GM21381 (cell line): Measurements from ENCODE around the gene PACC1.
"Not testable (repeated sequence)": the region's sequence is repeated elsewhere in the genome, so short reads cannot be mapped to it uniquely, and the experiment has no call there.

Experiments
- ATAC-seq: cut with Tn5 transposase; IDR thresholded peaks from one replicate; pipeline ENCODE4 v1.9.1; 2021; ENCODE audit warnings: mild to moderate bottlenecking, moderate library complexity; ENCODE audit not compliant: unreplicated experiment

Gene PACC1

DNA sequence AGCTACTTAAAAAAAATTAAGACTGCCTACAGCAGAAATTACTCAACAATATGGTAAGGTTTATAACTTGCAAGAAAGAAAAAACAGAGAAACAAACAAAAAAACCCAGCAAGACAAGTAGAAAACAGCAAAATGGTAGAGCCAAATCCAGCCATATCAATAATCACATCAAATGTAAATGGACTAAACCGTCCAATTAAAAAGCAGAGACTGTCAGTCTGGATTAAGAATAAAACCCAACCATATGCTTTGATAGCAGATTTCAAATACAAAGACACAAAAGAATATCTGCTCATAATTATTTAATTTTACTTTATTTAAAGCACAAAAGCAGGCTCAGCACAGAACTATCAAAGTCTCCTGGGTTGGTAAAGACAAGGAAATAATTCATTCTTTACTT lies 17.5 kb downstream of the PACC1 start:
- ATAC-seq = no peak

DNA sequence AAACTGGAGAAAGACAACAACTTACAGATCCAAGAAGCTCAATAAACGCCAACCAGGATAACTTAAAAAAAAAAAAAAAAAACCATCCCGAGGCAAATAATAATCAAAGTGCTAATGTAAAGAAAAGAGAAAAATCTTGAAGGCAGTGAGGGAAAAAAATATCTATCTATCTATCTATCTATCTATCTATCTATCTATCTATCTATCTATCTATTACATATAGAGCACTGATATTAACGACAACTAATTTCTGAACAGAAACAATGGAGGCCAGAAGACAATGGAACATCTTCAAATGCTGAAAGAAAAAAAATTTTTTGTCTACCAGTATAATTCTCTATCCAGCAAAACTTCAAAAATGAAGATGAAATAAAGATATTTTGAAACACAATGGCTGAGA lies 18.0 kb downstream of the PACC1 start:
- ATAC-seq = no peak

DNA sequence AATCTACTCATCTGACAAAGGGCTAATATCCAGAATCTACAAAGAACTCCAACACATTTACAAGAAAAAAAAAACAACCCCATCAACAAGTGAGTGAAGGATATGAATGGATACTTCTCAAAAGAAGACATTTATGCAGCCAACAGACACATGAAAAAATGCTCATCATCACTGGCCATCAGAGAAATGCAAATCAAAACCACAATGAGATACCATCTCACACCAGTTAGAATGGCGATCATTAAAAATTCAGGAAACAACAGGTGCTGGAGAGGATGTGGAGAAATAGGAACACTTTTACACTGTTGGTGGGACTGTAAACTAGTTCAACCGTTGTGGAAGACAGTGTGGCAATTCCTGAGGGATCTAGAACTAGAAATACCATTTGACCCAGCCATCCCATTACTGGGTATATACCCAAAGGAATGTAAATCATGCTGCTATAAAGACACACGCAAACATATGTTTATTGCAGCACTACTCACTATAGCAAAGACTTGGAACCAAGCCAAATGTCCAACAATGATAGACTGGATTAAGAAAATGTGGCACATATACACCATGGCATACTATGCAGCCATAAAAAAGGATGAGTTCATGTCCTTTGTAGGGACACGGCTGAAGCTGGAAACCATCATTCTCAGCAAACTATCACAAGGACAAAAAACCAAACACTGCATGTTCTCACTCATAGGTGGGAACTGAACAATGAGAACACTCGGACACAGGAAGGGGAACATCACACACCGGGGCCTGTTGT lies 18.8 kb downstream of the PACC1 start:
- ATAC-seq = not testable (repeated sequence)

DNA sequence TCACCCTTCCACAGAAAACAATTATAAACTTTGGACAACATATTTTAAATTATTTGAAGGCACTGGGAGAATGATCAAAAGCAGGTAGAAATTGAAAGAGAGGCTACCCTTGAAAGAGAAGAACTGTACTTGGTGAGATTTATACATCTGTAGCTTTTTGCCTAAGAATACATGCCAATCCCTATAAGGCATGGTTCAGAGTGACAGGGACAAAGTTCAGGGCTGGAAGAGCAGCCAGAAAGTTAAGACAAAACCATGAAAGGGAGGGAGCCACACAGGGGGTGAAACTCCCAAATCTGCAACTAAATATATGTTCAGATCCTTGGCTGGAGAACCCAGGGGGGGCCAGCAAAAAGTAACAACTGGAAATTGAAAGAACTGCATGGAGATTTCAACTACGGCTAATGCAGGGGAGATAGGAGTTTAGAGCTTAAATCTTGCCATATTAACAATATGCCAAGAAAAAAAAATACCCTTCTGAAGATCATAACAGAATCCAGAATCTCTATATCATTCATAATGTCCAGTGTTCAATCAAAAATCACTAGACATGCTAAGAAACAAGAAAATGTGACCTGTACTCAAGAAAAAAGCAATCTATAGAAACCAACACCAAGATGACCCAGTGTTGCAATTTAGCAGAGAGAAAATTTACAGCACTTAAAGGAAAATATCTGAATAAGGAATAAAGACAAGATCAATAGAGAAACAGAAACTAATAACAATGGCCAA lies 25.5 kb downstream of the PACC1 start:
- ATAC-seq = no peak

DNA sequence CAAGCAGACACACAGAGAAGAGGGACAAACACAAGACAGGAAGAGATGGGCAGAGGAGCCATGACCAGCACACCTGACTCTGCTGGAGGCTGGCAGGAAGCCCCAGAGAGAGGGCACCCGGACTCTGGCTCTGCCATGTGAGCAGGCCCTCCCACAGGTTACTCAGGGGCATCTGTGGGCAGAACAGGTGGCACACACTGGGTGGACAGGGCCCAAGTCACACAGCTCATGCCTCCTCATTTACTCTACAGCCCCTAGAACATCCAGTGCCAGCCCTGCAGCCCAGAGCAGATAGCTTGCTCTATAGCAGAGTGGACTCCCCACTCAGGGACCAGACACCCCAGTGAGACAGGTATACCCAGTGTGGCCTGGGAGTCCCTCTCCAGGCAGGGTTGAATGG lies 28.7 kb downstream of the PACC1 start:
- no peak for ATAC-seq

DNA sequence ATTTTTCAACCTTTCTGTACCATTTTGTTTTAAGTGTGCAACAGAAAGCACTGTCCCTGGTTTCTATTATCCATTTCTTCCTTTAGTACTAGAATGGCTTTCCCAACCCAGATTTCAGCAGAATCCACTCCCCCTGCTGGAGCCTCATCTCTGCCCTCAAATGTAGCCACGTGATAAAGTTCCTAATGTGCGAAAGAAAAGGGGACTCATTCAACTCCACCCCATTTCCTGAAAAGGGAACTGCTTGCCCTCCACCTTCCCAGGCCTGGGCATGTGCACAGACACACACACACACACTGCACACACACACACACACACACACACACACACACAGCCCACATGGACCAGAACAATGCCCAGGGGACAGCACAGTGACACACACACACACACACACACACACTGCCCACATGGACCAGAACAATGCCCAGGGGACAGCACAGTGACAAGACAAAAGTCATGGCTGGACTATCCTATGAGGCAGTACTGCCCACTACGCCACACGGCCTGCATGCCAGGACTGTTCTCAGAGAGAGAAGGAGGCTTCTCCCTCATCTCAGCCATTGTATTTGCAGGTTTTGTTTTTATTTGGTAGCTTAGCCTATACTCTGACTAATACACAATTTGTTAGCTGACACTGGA lies 33.2 kb downstream of the PACC1 start:
- ATAC-seq = no peak

DNA sequence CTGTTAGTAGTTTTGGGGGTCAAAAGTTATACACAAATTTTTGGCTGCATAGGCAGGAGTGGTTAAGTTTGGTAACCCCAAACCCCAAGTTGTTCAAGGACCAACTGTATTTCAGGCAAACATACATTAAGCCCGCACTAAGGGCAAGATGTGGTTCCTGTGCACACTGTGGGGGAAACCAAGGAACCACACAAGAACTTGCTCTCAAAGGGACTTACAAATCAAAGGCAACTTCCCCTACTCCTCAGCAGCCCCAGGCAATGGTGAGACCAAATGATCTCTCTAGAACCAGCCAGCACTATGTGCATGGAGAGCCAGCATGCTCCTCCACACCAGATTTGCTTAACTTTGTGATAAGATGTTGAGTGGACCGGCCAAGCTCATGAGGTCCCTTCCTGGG lies 35.3 kb downstream of the PACC1 start:
- ATAC-seq = no peak

DNA sequence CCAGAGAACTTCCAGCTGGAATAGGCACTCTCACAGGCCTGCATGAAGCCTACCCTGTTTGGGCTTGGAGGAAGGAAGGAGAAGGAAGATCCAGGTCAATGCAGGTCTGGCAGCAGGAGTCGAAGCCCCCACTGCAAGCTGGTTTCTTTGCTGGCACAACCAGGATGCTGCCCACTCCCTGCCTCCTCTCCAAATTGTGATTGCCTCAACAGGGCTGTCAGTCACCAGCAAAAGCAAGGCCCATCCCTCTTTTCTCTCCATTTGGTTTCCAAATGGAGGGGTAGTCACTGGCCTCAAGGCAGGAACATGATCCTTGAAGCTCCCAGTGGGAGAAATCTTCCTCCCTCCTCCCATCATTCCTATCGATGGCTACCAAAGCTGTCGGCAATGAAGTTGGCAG lies 37.0 kb downstream of the PACC1 start:
- ATAC-seq = no peak

DNA sequence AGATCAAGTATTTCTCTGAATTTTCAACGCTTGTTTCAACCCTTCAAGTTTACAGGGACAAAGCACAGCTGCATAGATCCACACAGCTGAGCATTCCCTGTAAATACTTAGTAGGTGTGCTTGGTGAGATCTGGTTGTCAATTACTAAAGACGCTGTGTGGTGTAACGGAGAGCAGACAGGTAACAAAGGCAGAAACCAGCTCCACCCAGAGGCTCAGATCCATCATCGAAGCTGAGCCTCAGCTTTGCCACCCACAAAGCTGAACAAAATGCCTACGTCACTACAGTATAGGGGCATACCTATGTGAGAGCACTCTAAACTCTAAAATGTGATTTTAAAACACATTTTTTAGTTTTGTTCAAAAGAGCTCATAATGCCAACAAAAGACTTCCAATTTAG lies 38.7 kb downstream of the PACC1 start:
- no peak for ATAC-seq

DNA sequence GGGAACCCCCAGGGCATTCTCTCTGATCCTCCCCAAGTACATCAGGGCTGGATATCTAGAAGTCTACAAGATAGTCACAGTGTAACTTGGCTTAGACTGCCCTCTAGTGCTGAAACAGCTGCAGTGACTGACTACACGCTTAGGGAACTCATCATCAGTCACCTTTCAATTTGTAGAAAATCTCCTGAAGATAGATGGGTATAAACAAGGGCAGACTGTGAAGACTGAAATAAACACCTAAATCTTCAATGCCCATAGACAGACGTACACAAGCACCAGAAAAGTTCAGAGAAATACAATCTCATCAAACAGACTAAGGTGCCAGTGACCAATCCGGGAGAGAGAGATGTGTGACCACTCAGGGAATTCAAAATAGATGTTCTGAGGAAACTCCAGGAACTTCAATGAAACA lies 46.6 kb downstream of the PACC1 start:
- ATAC-seq = peak; percentile 81

DNA sequence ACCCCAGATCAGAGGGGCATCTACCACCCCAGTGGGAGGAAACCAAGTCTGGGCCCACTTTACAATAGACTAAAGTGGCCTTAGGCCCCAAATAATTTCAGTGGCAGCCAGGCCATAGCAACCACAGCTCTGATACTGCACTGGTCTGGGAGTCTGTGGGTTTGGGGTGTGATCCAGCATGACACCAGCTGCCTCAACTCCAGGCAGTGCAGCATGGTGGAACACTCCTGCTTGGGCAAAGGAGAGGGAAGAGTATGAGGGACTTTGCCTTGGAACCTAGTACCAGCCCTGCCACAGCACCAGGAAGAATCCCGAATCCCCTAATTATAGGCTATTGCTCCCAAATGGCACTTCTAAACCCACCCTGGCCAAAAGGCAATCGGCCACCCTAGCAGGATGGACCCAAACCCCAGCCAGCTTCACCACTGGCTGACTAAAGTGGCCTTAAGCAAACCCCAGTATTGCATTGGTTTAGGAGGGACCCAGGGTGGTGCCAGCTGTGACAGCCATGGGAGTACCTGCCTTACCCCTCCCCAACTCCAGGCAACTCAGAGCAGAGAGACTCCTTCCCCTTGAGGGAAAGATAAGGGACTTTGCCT lies 47.1 kb downstream of the PACC1 start:
- ATAC-seq = no peak

DNA sequence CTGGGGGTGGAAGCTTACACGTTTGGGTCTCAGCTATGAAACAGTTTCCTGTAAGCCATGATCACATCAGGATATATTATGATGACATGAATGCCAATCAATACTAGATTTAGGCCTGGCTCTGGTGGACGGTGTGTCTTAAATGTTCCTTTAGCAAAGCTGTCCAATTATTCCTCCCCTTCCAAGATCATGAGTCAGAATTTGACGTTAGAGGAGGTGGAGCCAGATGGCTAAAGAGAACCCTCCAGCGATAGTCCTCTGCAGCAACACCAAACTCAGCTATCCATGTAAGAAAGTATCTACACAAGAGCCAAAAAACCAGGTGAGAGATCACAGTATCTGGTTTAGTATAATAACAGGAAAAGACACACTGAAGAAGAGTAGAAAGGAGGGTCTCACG lies 47.8 kb downstream of the PACC1 start:
- no peak for ATAC-seq

DNA sequence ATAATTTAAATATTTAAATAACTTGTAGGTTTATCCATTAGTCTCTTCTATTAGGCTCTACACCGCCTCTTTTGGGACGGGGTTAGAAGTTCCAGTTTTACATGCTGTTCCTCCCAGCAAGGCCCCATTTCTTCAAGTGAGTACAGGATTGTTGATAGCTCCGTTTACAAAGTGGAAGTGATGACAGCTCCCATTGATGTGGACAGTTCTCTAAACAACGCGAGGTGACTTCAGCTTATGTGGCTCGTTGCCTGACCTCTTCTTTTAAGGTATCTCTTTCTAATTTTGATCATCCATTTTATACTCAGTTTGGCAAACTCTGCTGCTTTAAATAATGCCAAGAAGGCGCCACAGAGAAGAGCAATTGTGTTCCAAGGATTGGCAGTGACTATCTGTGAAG lies 49.7 kb downstream of the PACC1 start:
- no peak for ATAC-seq

DNA sequence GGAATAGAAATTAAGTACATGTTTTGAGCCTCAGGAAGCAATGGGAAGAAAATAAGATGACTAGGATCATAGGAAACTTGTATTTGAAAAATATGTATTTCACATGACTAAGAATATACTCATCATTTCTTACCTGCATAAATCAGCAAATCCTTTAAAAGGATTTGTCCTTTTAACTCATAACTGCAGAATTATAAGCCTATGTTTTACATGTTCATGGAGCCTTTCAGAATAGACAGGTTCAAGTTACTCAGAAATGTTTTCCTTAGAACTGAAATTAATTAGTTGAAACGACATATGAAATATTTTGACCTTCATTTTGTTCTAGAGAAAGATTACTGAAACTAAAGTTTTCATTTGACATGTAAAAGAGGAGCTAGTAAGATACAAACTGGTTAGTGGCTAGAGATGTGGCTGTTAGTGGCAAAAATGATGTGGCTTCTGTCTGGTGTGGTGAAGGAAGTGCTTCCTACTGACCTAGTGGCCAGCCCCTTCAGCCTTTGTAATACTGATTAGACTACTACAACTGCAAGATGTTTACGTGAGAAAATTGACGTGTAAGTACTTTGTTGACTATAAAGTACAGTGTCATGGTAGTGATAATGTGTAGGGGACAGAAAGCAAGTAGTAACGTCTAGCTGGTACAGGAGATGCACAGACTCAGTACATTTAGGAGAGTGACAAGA lies 54.7 kb downstream of the PACC1 start:
- ATAC-seq = no peak

DNA sequence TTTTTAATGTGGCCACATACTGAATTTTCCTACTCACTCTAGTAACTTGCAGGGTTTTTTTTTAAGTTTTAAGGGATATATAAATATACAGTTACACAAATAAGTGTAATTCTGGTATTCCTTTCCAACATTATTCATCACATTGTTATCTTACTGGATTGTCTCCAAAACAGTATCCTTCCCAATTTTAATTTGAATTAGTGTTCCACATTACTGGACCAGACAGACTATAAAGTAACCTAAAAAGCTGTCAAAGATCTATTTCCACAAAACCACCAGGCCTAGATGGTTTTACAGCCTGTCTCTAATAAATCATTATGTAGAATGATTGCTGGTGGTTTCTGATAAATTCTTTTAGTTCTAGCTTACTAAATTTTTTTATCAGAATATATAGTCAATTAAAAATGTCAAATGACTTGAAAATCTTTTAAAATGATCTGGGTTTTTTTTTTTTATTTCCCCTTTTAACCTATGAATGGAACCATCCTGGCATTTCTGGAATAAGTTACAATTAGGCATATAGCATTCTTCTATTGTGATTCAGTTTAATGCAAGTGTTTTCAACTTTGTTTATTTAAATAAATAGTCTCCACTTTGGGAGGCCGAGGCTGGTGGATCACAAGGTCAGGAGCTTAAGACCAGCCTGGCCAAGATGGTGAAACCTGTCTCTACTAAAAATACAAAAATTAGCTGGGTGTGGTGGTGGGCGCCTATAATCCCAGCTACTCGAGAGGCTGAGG lies 59.3 kb downstream of the PACC1 start:
- no peak for ATAC-seq

DNA sequence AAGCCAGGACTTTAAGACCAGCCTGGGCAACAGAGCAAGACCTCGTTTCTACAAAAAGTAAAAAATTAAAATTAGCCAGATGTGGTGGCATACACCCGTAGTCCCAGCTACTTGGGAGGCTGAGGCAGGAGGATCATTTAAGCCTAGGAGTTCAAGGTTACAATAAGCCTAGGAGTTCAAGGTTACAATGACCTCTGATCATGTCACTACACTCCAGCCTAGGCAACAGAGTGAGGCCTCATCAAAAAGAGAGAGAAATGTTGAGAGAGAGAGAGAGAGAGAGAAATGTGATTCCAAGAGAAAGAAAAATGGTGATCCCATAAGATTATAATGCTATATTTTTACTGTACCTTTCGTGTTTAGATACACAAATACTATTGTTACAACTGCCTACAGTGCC lies 60.2 kb downstream of the PACC1 start:
- no peak for ATAC-seq

DNA sequence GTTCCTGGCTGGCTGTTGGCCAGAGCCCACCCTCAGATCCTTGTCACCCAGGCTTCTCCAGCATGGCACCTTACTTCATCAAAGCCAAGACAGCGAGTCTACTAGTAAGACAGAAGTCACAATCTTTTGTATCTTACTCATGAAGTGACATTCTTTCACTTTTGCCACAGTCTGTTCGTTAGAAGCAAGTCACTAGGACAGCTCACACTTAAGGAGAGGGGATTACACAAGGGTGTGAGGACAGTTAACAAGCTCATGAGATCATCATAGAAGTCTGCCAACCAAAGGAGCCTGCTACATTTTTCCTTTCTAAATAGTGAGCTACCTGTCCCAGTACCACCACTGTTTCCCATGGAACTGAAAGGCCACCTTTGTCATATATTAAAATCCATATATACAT lies 61.5 kb downstream of the PACC1 start:
- ATAC-seq = no peak

DNA sequence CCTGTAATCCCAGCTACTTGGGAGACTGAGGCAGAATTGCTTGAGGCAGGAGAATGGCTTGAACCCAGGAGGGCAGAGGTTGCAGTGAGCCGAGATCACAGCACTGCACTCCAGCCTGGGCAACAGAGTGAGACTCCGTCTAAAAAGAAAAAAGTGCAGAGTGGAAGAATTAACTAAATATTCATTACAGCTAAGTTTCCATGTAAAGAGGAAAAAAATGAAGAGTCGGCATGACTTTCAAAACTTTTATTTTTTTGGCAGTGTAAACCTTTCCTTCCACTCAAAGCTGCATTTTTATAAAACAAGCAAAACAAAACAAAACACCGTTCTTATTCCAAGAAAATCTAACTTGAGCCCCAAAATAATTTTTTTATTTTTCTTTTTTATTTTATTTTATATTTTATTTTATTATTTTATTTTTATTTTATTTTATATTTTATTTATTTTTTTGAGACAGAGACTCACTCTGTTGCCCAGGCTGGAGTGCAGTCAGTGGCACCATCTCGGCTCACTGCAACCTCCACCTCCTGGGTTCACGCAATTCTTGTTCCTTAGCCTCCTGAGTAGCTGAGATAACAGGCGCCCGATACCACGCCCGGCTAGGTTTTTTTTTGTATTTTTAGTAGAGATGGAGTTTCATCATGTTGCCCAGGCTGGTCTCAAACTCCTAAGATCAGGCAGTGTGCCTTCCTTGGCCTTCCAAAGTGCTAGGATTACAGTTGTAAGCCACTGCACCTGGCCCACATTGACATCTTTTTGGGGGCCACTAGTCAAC lies 62.9 kb downstream of the PACC1 start:
- ATAC-seq = no peak

DNA sequence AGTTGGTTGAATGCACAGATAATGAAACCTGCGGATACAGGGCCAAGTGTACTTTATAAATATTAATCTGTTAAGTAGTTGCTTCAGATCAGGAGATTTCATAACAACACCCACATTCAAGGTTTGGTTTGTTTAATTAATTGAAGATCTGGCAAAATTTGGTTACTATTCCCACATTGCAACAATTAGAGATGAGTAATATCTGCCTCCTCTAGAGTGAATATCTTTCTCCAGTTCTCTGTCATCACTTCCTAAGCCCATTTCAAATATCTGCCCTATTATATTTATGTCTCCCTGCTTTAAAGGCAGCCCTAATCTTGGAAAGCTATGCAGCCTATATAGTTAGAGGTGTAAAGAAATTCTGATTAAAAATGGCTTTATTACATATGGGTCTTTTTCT lies 68.1 kb downstream of the PACC1 start:
- no peak for ATAC-seq

DNA sequence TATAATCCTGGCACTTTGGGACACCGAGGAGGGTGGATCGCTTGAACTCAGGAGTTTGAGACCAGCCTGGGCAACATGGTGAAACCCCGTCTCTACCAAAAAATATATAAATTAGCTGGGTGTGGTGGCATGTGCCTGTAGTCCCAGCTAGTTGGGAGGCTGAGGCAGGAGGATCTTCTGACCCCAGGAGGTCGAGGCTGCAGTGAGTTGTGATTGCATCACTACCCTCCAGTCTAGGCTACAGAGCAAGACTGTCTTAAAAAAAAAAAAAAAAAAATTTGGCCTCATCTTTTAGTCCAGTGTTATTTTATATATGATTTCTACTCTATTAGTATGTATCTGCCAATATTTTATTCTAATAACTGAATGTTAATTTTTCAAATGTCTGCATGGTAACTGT lies 69.8 kb downstream of the PACC1 start:
- no peak for ATAC-seq
